ENCODE results near the gene CGRRF1.

Gene CGRRF1

DNA sequence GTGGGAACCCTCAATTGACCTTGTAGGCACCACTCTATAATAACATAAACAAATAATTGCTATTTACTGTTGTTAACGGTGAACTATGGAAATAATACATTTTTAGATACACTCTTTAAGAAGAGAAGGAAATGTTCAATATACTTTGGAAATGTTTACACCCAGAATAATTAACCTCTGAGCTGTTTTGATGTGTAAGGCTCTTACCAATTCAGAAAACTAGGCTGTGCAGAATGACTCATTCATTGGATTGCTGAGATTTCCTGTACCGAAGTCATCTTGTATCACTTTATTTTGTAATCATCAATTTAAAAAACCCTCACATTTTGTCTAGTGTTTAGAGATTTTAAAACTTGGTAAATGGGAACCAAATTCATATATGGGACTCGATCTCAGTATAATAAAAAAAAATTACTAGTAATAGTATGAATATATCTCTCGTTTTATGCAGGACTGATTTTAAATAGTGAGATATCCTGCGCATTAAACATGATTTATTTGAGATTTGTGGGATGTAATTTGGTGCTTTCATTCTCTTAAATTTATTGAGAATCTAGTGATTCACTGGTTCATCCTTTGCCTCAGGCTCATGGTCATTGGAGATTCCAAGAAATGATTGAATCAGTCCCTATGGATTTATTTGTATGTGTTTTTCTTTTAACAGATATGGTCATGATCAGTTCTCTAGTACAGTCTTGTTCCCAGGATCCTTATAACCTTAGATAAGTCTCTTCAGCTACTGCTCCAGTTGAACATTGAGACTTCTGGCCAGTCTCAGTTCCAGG lies 61.1 kb downstream of the CGRRF1 start:
- H2BK12ac ChIP-seq (ENCODE audit: low read length in 2 of 2): no peak overlapping the region
- DNase-seq: peak; percentile 91
- no peak overlapping the region for H3K14ac ChIP-seq (ENCODE audit: low read length in 2 of 2)
- no peak overlapping the region for H3K18ac ChIP-seq (ENCODE audit: low read depth in 1 of 2, low read length in 2 of 2)
- H2BK5ac ChIP-seq (ENCODE audit: low read depth, low read length, poor library complexity, severe bottlenecking): no peak overlapping the region
- peaks cover 12% of the 10 kb centered on the region for H3K9me3 ChIP-seq (ENCODE audit: control insufficient read depth, low read length)
- no peak overlapping the region for H3K27ac ChIP-seq (ENCODE audit: low read length, poor library complexity, severe bottlenecking)
- no peak overlapping the region for H4K91ac ChIP-seq (ENCODE audit: low read length)
- H3K4me1 ChIP-seq (ENCODE audit: control insufficient read depth, insufficient read depth, low read depth, low read length): peaks cover 6% of the 10 kb centered on the region
- no peak overlapping the region for H3K4ac ChIP-seq (ENCODE audit: low read depth in 1 of 2, low read length in 2 of 2)
- peaks cover 11% of the 10 kb centered on the region for H3K79me1 ChIP-seq (replicated peaks; ENCODE audit: low read length, poor library complexity, severe bottlenecking)
- peak overlapping the region; percentile 96 for H3K9ac ChIP-seq (ENCODE audit: low read length)
- no peak overlapping the region for H4K8ac ChIP-seq (ENCODE audit: low read length)
- no peak overlapping the region for H2BK15ac ChIP-seq (ENCODE audit: low read depth, poor library complexity, severe bottlenecking)
- H2AFZ ChIP-seq (ENCODE audit: low read depth, low read length): no peak overlapping the region
- H3K4me3 ChIP-seq (ENCODE audit: insufficient read depth in 1 of 2, low read depth in 1 of 2, low read length in 2 of 2): peak overlapping the region in 1 of 2 experiments; percentile 89
- H3K36me3 ChIP-seq (ENCODE audit: control insufficient read depth in 1 of 2, insufficient read depth in 2 of 2, low read depth in 1 of 2, low read length in 2 of 2): peaks cover 3 to 30% of the 10 kb centered on the region in 2 experiments
- H3K23ac ChIP-seq (ENCODE audit: low read length in 2 of 2): no peak overlapping the region
- no peak overlapping the region for H3K4me2 ChIP-seq (ENCODE audit: low read length, poor library complexity, severe bottlenecking)
- H3K27me3 ChIP-seq (ENCODE audit: control insufficient read depth in 1 of 2, insufficient read depth in 1 of 2, low read length in 2 of 2): no peaks in the 10 kb centered on the region
- WGBS: 56% methylated on average over 2 of the region's 5 CpGs
- H2AK5ac ChIP-seq (ENCODE audit: low read length, severe bottlenecking): no peak overlapping the region
- H2BK120ac ChIP-seq (ENCODE audit: low read depth, low read length): no peak overlapping the region

DNA sequence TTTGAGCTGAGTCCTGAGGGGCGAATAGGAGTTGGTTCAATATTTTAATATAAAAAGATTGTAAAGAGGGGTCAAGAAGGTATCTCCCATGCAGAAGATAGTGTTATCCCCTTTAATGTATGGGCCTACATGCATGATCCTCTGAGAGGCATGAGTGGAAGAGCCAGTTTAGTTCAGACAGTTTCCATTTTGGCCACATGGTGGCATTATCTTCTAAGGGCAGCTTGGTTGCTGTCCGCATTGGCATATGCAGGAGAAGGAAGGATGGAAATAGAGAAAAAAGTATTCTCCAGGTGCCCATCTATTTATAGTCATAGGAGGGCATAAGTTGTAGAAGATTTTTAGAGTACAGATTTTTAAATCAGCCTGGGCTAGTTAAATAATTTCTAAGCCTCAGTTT lies 62.6 kb downstream of the CGRRF1 start:
- Histone ChIP-seq H2BK15ac (ENCODE audit: low read depth, poor library complexity, severe bottlenecking) (no peak overlapping the region), H3K4me1 (ENCODE audit: control insufficient read depth, insufficient read depth, low read depth, low read length) (peaks cover 8% of the 10 kb centered on the region), H3K27ac (ENCODE audit: low read length, poor library complexity, severe bottlenecking) (no peak overlapping the region), H3K79me1 (replicated peaks; ENCODE audit: low read length, poor library complexity, severe bottlenecking) (peaks cover 17% of the 10 kb centered on the region), H4K8ac (ENCODE audit: low read length) (no peak overlapping the region), H4K91ac (ENCODE audit: low read length) (no peak overlapping the region), H2AK5ac (ENCODE audit: low read length, severe bottlenecking) (no peak overlapping the region), H2AFZ (ENCODE audit: low read depth, low read length) (no peak overlapping the region), H3K4me2 (ENCODE audit: low read length, poor library complexity, severe bottlenecking) (no peak overlapping the region), H3K9me3 (ENCODE audit: control insufficient read depth, low read length) (peaks cover 12% of the 10 kb centered on the region), H2BK120ac (ENCODE audit: low read depth, low read length) (no peak overlapping the region), H3K23ac (ENCODE audit: low read length in 2 of 2) (no peak overlapping the region), H3K4ac (ENCODE audit: low read depth in 1 of 2, low read length in 2 of 2) (no peak overlapping the region), H2BK5ac (ENCODE audit: low read depth, low read length, poor library complexity, severe bottlenecking) (no peak overlapping the region), H3K4me3 (ENCODE audit: insufficient read depth in 1 of 2, low read depth in 1 of 2, low read length in 2 of 2) (no peak overlapping the region), H3K36me3 (ENCODE audit: control insufficient read depth in 1 of 2, insufficient read depth in 2 of 2, low read depth in 1 of 2, low read length in 2 of 2) (peaks cover 9 to 35% of the 10 kb centered on the region in 2 experiments), H2BK12ac (ENCODE audit: low read length in 2 of 2) (no peak overlapping the region), H3K9ac (ENCODE audit: low read length) (no peak overlapping the region), H3K27me3 (ENCODE audit: control insufficient read depth in 1 of 2, insufficient read depth in 1 of 2, low read length in 2 of 2) (no peaks in the 10 kb centered on the region), H3K14ac (ENCODE audit: low read length in 2 of 2) (no peak overlapping the region), H3K18ac (ENCODE audit: low read depth in 1 of 2, low read length in 2 of 2) (no peak overlapping the region)
- WGBS: 96% methylated on average over 2 of the region's 2 CpGs
- peak; percentile 60 for DNase-seq

DNA sequence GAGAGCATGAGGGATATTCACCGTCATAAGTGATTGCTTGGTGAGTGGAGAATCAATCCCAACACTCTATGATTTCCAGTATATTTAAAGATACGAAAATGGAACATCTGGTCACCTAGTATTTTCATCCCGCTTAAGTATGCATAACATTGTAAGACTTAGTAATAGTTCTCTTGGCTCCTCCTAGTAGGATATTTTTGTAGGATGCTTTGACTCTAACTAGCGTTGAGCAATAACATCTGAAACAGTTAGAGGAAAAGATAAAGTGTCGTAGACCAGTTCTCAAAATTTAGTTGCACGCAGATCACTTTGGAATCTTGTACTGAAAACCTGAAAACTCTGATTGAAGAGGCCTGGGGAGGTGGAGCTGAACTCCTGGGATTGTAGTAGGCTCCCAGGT lies 64.8 kb downstream of the CGRRF1 start:
- Histone ChIP-seq H3K14ac (ENCODE audit: low read length in 2 of 2) (no peak overlapping the region), H2BK15ac (ENCODE audit: low read depth, poor library complexity, severe bottlenecking) (no peak overlapping the region), H3K4ac (ENCODE audit: low read depth in 1 of 2, low read length in 2 of 2) (no peak overlapping the region)

GRCh38 chr14:54577494-54577893 lies 67.8 kb downstream of the CGRRF1 start:
- Histone ChIP-seq H3K9me3 (ENCODE audit: control insufficient read depth, low read length) (peaks cover 8% of the 10 kb centered on the region), H4K8ac (ENCODE audit: low read length) (no peak overlapping the region), H3K9ac (ENCODE audit: low read length) (no peak overlapping the region), H4K91ac (ENCODE audit: low read length) (no peak overlapping the region), H2BK15ac (ENCODE audit: low read depth, poor library complexity, severe bottlenecking) (no peak overlapping the region), H3K4me1 (ENCODE audit: control insufficient read depth, insufficient read depth, low read depth, low read length) (peaks cover 8% of the 10 kb centered on the region), H3K27ac (ENCODE audit: low read length, poor library complexity, severe bottlenecking) (no peak overlapping the region), H3K14ac (ENCODE audit: low read length in 2 of 2) (no peak overlapping the region), H2BK5ac (ENCODE audit: low read depth, low read length, poor library complexity, severe bottlenecking) (no peak overlapping the region), H3K27me3 (ENCODE audit: control insufficient read depth in 1 of 2, insufficient read depth in 1 of 2, low read length in 2 of 2) (no peaks in the 10 kb centered on the region), H3K36me3 (ENCODE audit: control insufficient read depth in 1 of 2, insufficient read depth in 2 of 2, low read depth in 1 of 2, low read length in 2 of 2) (peaks cover 11 to 39% of the 10 kb centered on the region in 2 experiments), H3K79me1 (replicated peaks; ENCODE audit: low read length, poor library complexity, severe bottlenecking) (peaks cover 27% of the 10 kb centered on the region), H2BK12ac (ENCODE audit: low read length in 2 of 2) (peak overlapping the region in 1 of 2 experiments; percentile 15), H3K18ac (ENCODE audit: low read depth in 1 of 2, low read length in 2 of 2) (peak overlapping the region; percentile 18 to 49), H2AFZ (ENCODE audit: low read depth, low read length) (no peak overlapping the region), H3K23ac (ENCODE audit: low read length in 2 of 2) (peak overlapping the region in 1 of 2 experiments; percentile 48), H2BK120ac (ENCODE audit: low read depth, low read length) (no peak overlapping the region), H3K4ac (ENCODE audit: low read depth in 1 of 2, low read length in 2 of 2) (no peak overlapping the region), H2AK5ac (ENCODE audit: low read length, severe bottlenecking) (peak overlapping the region; percentile 44), H3K4me3 (ENCODE audit: insufficient read depth in 1 of 2, low read depth in 1 of 2, low read length in 2 of 2) (no peak overlapping the region), H3K4me2 (ENCODE audit: low read length, poor library complexity, severe bottlenecking) (no peak overlapping the region)
- DNase-seq: peak; percentile 49
- WGBS: 79% methylated on average over 6 of the region's 6 CpGs

More for the DNA sequence above, 64.8 kb downstream of the CGRRF1 start:
- H2AK5ac ChIP-seq (ENCODE audit: low read length, severe bottlenecking): no peak overlapping the region
- peaks cover 5% of the 10 kb centered on the region for H3K4me1 ChIP-seq (ENCODE audit: control insufficient read depth, insufficient read depth, low read depth, low read length)
- H3K9ac ChIP-seq (ENCODE audit: low read length): no peak overlapping the region
- no peak overlapping the region for H4K91ac ChIP-seq (ENCODE audit: low read length)
- H3K23ac ChIP-seq (ENCODE audit: low read length in 2 of 2): no peak overlapping the region
- no peak overlapping the region for H2AFZ ChIP-seq (ENCODE audit: low read depth, low read length)
- no peaks in the 10 kb centered on the region for H3K27me3 ChIP-seq (ENCODE audit: control insufficient read depth in 1 of 2, insufficient read depth in 1 of 2, low read length in 2 of 2)
- no peak for DNase-seq
- WGBS: 79% methylated on average over 3 of the region's 6 CpGs
- peaks cover 8 to 44% of the 10 kb centered on the region in 2 experiments for H3K36me3 ChIP-seq (ENCODE audit: control insufficient read depth in 1 of 2, insufficient read depth in 2 of 2, low read depth in 1 of 2, low read length in 2 of 2)
- H3K4me2 ChIP-seq (ENCODE audit: low read length, poor library complexity, severe bottlenecking): no peak overlapping the region
- H2BK12ac ChIP-seq (ENCODE audit: low read length in 2 of 2): no peak overlapping the region
- no peak overlapping the region for H4K8ac ChIP-seq (ENCODE audit: low read length)
- peaks cover 12% of the 10 kb centered on the region for H3K9me3 ChIP-seq (ENCODE audit: control insufficient read depth, low read length)
- H3K4me3 ChIP-seq (ENCODE audit: insufficient read depth in 1 of 2, low read depth in 1 of 2, low read length in 2 of 2): no peak overlapping the region
- H2BK120ac ChIP-seq (ENCODE audit: low read depth, low read length): no peak overlapping the region
- no peak overlapping the region for H3K27ac ChIP-seq (ENCODE audit: low read length, poor library complexity, severe bottlenecking)
- H3K79me1 ChIP-seq (replicated peaks; ENCODE audit: low read length, poor library complexity, severe bottlenecking): peaks cover 20% of the 10 kb centered on the region
- H2BK5ac ChIP-seq (ENCODE audit: low read depth, low read length, poor library complexity, severe bottlenecking): no peak overlapping the region
- no peak overlapping the region for H3K18ac ChIP-seq (ENCODE audit: low read depth in 1 of 2, low read length in 2 of 2)
